GM12892 (cell line): Measurements from ENCODE around the gene SEMA3C.

Source experiments
- POLR2A ChIP-seq: IDR thresholded peaks from 2 replicates; pipeline ENCODE4 v1.6.1; 2011; ENCODE audit warnings: low read depth, low read length, control low read depth
- POLR2AphosphoS5 ChIP-seq: IDR thresholded peaks from 2 replicates; pipeline ENCODE4 v1.6.1; 2011; ENCODE audit warnings: low read depth, low read length, control low read depth
- TAF1 ChIP-seq: IDR thresholded peaks from 2 replicates; pipeline ENCODE4 v1.6.1; 2011; ENCODE audit warnings: low read depth, mild to moderate bottlenecking, control low read depth, low read length, borderline replicate concordance

GRCh38 chr7:80703272-80703671 lies 215.6 kb downstream of the SEMA3C start:
- TF ChIP-seq POLR2AphosphoS5 (no peak), POLR2A (no peak), TAF1 (no peak)
